HEK293 (cell line): ENCODE measurements around the gene BRD8.

Experiments used
- CTCF ChIA-PET: fragments of 350-600 bp; formaldehyde crosslinking; extraction: SDS; loops from one replicate; lab custom pipeline; 2021; ENCODE audit warnings: antibody characterized with exemption; lab: Yijun Ruan, JAX
- POLR2A ChIA-PET: fragments of 300-600 bp; formaldehyde crosslinking; extraction: SDS; loops from one replicate; lab custom pipeline; 2020; ENCODE audit warnings: antibody characterized with exemption, inconsistent platforms; lab: Yijun Ruan, JAX
- H3K27ac ChIP-seq: fragments of 200-500 bp; sonication (Bioruptor generic); 2 replicates; pipeline ENCODE4 v1.5.1; 2014; ENCODE audit warnings: low read depth, low read length, control low read depth, inconsistent platforms; ENCODE audit errors: extremely low read depth
- H3K36me3 ChIP-seq, 2 experiments: fragments of 200-500 bp in 1 of 2; sonication (Bioruptor generic) in 1 of 2; 1 replicate in 1 of 2; 2 replicates in 1 of 2; pipeline ENCODE4 v1.5.1; 2014 to 2017; ENCODE audit warnings: inconsistent platforms in 2 of 2, low read length in 2 of 2; ENCODE audit not compliant: control insufficient read depth in 2 of 2, insufficient read depth in 1 of 2
- H3K4me1 ChIP-seq: fragments of 200-500 bp; sonication (Bioruptor generic); 2 replicates; pipeline ENCODE4 v1.5.1; 2014; ENCODE audit warnings: mild to moderate bottlenecking, low read length, inconsistent platforms; ENCODE audit not compliant: control insufficient read depth, insufficient read depth
- H3K4me3 ChIP-seq: 2 replicates; pipeline ENCODE4 v1.5.1; 2011; ENCODE audit warnings: low read depth, mild to moderate bottlenecking, control low read depth, low read length, moderate library complexity
- H3K9me3 ChIP-seq: fragments of 200-500 bp; sonication (Bioruptor generic); 2 replicates; pipeline ENCODE4 v1.5.1; 2014; ENCODE audit warnings: low read depth, low read length, inconsistent platforms; ENCODE audit not compliant: control insufficient read depth, insufficient read depth
- GLI4 ChIP-seq: fragments of 450-650 bp; formaldehyde crosslinking; IDR thresholded peaks from 2 replicates; pipeline ENCODE4 v1.5.1; 2016; ENCODE audit warnings: missing biosample characterization, missing genetic modification characterization
- HOXA7 ChIP-seq: sonication (generic); formaldehyde crosslinking; IDR thresholded peaks from 2 replicates; pipeline ENCODE4 v1.8.1; 2022; ENCODE audit warnings: missing genetic modification reagents, borderline replicate concordance
- INSM2 ChIP-seq: fragments of 450-650 bp; formaldehyde crosslinking; IDR thresholded peaks from 2 replicates; pipeline ENCODE4 v1.5.1; 2016; ENCODE audit warnings: missing biosample characterization, missing genetic modification characterization
- KLF7 ChIP-seq: fragments of 450-650 bp; formaldehyde crosslinking; IDR thresholded peaks from 2 replicates; pipeline ENCODE4 v1.5.1; 2016; ENCODE audit warnings: missing biosample characterization, missing genetic modification characterization, borderline replicate concordance
- MYNN ChIP-seq: fragments of 450-650 bp; formaldehyde crosslinking; IDR thresholded peaks from 2 replicates; pipeline ENCODE4 v1.5.1; 2016; ENCODE audit warnings: missing biosample characterization, missing genetic modification characterization, borderline replicate concordance
- PRDM10 ChIP-seq: fragments of 450-650 bp; formaldehyde crosslinking; IDR thresholded peaks from 2 replicates; pipeline ENCODE4 v1.5.1; 2016; ENCODE audit warnings: missing biosample characterization, missing genetic modification characterization
- REPIN1 ChIP-seq: fragments of 450-650 bp; formaldehyde crosslinking; IDR thresholded peaks from 2 replicates; pipeline ENCODE4 v1.5.1; 2017; ENCODE audit warnings: missing biosample characterization, missing genetic modification characterization, low read depth
- SETDB1 ChIP-seq: IDR thresholded peaks from one replicate; pipeline ENCODE4 v1.6.1; 2017; ENCODE audit warnings: mild to moderate bottlenecking, low read length, moderate library complexity, mixed read lengths; ENCODE audit not compliant: insufficient read length
- SP2 ChIP-seq: fragments of 450-650 bp; formaldehyde crosslinking; IDR thresholded peaks from 2 replicates; pipeline ENCODE4 v1.5.1; 2016; ENCODE audit warnings: missing biosample characterization, missing genetic modification characterization
- SP7 ChIP-seq: fragments of 450-650 bp; formaldehyde crosslinking; IDR thresholded peaks from 2 replicates; pipeline ENCODE4 v1.5.1; 2016; ENCODE audit warnings: missing biosample characterization, missing genetic modification characterization
- YY2 ChIP-seq: fragments of 450-650 bp; formaldehyde crosslinking; IDR thresholded peaks from 2 replicates; pipeline ENCODE4 v1.5.1; 2016; ENCODE audit warnings: missing biosample characterization, missing genetic modification characterization
- ZBTB21 ChIP-seq: fragments of 450-650 bp; formaldehyde crosslinking; IDR thresholded peaks from 2 replicates; pipeline ENCODE4 v1.5.1; 2017; ENCODE audit warnings: missing biosample characterization, missing genetic modification characterization
- ZEB2 ChIP-seq: fragments of 450-650 bp; formaldehyde crosslinking; IDR thresholded peaks from 2 replicates; pipeline ENCODE4 v1.5.1; 2016; ENCODE audit warnings: missing biosample characterization, missing genetic modification characterization
- ZFP41 ChIP-seq: fragments of 450-650 bp; formaldehyde crosslinking; IDR thresholded peaks from 2 replicates; pipeline ENCODE4 v1.5.1; 2016; ENCODE audit warnings: missing biosample characterization, missing genetic modification characterization, borderline replicate concordance
- ZNF2 ChIP-seq: fragments of 450-650 bp; formaldehyde crosslinking; IDR thresholded peaks from 2 replicates; pipeline ENCODE4 v1.5.1; 2016; ENCODE audit warnings: missing biosample characterization, missing genetic modification characterization
- ZNF24 ChIP-seq: fragments of 450-650 bp; formaldehyde crosslinking; IDR thresholded peaks from 2 replicates; pipeline ENCODE4 v1.5.1; 2016; ENCODE audit warnings: missing biosample characterization, missing genetic modification characterization
- ZNF350 ChIP-seq: fragments of 450-650 bp; formaldehyde crosslinking; IDR thresholded peaks from 2 replicates; pipeline ENCODE4 v1.5.0; 2017; ENCODE audit warnings: missing biosample characterization, mild to moderate bottlenecking, missing genetic modification characterization
- ZNF394 ChIP-seq: fragments of 450-650 bp; formaldehyde crosslinking; IDR thresholded peaks from 2 replicates; pipeline ENCODE4 v1.5.1; 2016; ENCODE audit warnings: missing biosample characterization, missing genetic modification characterization, mild to moderate bottlenecking, moderate library complexity, borderline replicate concordance
- ZNF398 ChIP-seq: fragments of 450-650 bp; formaldehyde crosslinking; IDR thresholded peaks from 2 replicates; pipeline ENCODE4 v1.5.1; 2017; ENCODE audit warnings: missing biosample characterization, missing genetic modification characterization
- ZNF513 ChIP-seq: fragments of 450-650 bp; IDR thresholded peaks from 2 replicates; pipeline ENCODE4 v1.5.1; 2018; ENCODE audit warnings: missing biosample characterization, missing genetic modification characterization
- ZNF623 ChIP-seq: fragments of 450-650 bp; formaldehyde crosslinking; IDR thresholded peaks from 2 replicates; pipeline ENCODE4 v1.5.1; 2016; ENCODE audit warnings: missing biosample characterization, missing genetic modification characterization
- ZNF76 ChIP-seq: fragments of 450-650 bp; formaldehyde crosslinking; IDR thresholded peaks from 2 replicates; pipeline ENCODE4; 2016; ENCODE audit warnings: low read depth, missing biosample characterization, missing genetic modification characterization, borderline replicate concordance
- ZNF768 ChIP-seq: fragments of 450-650 bp; formaldehyde crosslinking; IDR thresholded peaks from 2 replicates; pipeline ENCODE4 v1.5.1; 2018; ENCODE audit warnings: missing biosample characterization, mild to moderate bottlenecking, missing genetic modification characterization
- ZNF777 ChIP-seq: fragments of 450-650 bp; formaldehyde crosslinking; IDR thresholded peaks from 2 replicates; pipeline ENCODE4 v1.5.1; 2017; ENCODE audit warnings: missing biosample characterization, missing genetic modification characterization, borderline replicate concordance
- ZNF785 ChIP-seq: fragments of 450-650 bp; formaldehyde crosslinking; IDR thresholded peaks from 2 replicates; pipeline ENCODE4 v1.5.1; 2016; ENCODE audit warnings: missing biosample characterization, missing genetic modification characterization
- ZNF843 ChIP-seq: fragments of 450-650 bp; formaldehyde crosslinking; IDR thresholded peaks from 2 replicates; pipeline ENCODE4 v1.5.1; 2016; ENCODE audit warnings: missing biosample characterization, missing genetic modification characterization
- ZSCAN5A ChIP-seq: fragments of 450-650 bp; formaldehyde crosslinking; IDR thresholded peaks from 2 replicates; pipeline ENCODE4 v1.5.1; 2016; ENCODE audit warnings: missing biosample characterization, missing genetic modification characterization

BRD8 gene

GRCh38 chr5:138178516-138179276, at the start of gene BRD8, which contains the start of gene KIF20A:
TSS of gene BRD8 (minus strand) at chr5:138178630. CDS start at chr5:138178614, 16 bp downstream.
TSS of gene KIF20A (plus strand) at chr5:138179112. CDS start at chr5:138179681, 569 bp downstream.
- H3K36me3 ChIP-seq = peaks cover 43 to 63% of the 10 kb centered on the region in 2 experiments
- CTCF ChIA-PET = interaction anchor here (0.6 to 4.1 kb wide), 11 partner anchors 26 to 331 kb away, joined by 3 to 19 read pairs (median 4); no protein-coding TSS in a partner anchor
- POLR2A ChIA-PET = interaction anchor here (0.5 to 2.4 kb wide), 27 partner anchors 10 to 397 kb away, joined by 3 to 22 read pairs (median 5); partner anchors contain the start of genes CDC23, CDC25C, EGR1 and ETF1
- peak within 1 kb of the TSS; percentile 70 for H3K4me3 ChIP-seq
- H3K4me1 ChIP-seq = 0 out of 2 replicates have a peak, but pooled peaks cover 3% of the 10 kb centered on the region
- peak within 1 kb of the TSS; percentile 90 for H3K27ac ChIP-seq
- H3K9me3 ChIP-seq = no peaks in the 10 kb centered on the region
- TF ChIP-seq ZNF350 (tag by site-specific recombination) (no peak), ZSCAN5A (tag by site-specific recombination) (no peak), REPIN1 (tag by site-specific recombination) (no peak), PRDM10 (tag by site-specific recombination) (peak; percentile 74), HOXA7 (CRISPR knock-in tag) (no peak), ZNF777 (tag by site-specific recombination) (no peak), MYNN (no peak), ZNF623 (tag by site-specific recombination) (no peak), ZNF785 (no peak), ZNF398 (tag by site-specific recombination) (no peak), KLF7 (tag by site-specific recombination) (peak; percentile 30; the same call in 1 of the 2 replicates), ZEB2 (tag by site-specific recombination) (peak; percentile 41; the same call in 1 of the 2 replicates), ZNF24 (tag by site-specific recombination) (peak; percentile 49; the same call in 1 of the 2 replicates), SETDB1 (no peak), YY2 (tag by site-specific recombination) (peak; percentile 65), ZBTB21 (tag by site-specific recombination) (no peak; the same call in 1 of the 2 replicates), ZNF513 (tag by site-specific recombination) (no peak), INSM2 (no peak), ZFP41 (tag by site-specific recombination) (no peak), ZNF768 (tag by site-specific recombination) (no peak), GLI4 (tag by site-specific recombination) (no peak), ZNF843 (tag by site-specific recombination) (peak; percentile 36; the same call in 1 of the 2 replicates), SP2 (tag by site-specific recombination) (peak; percentile 91), ZNF76 (tag by site-specific recombination) (peak; percentile 97), SP7 (tag by site-specific recombination) (peak; percentile 26; the same call in 1 of the 2 replicates), ZNF394 (tag by site-specific recombination) (peak; percentile 25), ZNF2 (tag by site-specific recombination) (peak; percentile 98)
